NCI-H345 (cell line): ENCODE results near the gene SLC13A4.
"Not testable (repeated sequence)": the region's sequence is repeated elsewhere in the genome, so short reads cannot be mapped to it uniquely, and the experiment has no call there.

Experiments used
- DNase-seq: peaks from one replicate; lab custom pipeline; 2025; lab: John Stamatoyannopoulos, UW

Gene SLC13A4

GRCh38 chr7:135728136-135728669, at the start of gene SLC13A4:
SLC13A4 (minus strand) TSS chr7:135728186; CDS start chr7:135727496, 690 bp downstream.
- DNase-seq = no peak

- DNase-seq = not testable (repeated sequence)
These were observed 47.9 kb upstream of the SLC13A4 start for GRCh38 chr7:135775915-135776314.

GRCh38 chr7:135775230-135775629, 47.2 kb upstream of the SLC13A4 start:
- no peak for DNase-seq

GRCh38 chr7:135774284-135774683, 46.3 kb upstream of the SLC13A4 start:
- DNase-seq = peak; percentile 64

GRCh38 chr7:135773464-135773863, 45.5 kb upstream of the SLC13A4 start:
- peak; percentile 91 for DNase-seq

- DNase-seq = no peak
These were observed 44.7 kb upstream of the SLC13A4 start for GRCh38 chr7:135772639-135773222.

- DNase-seq = no peak
These were observed 44.1 kb upstream of the SLC13A4 start for GRCh38 chr7:135771961-135772638.

- no peak for DNase-seq
These were observed 43.1 kb upstream of the SLC13A4 start for GRCh38 chr7:135771051-135771450.

- no peak for DNase-seq
These were observed 42.2 kb upstream of the SLC13A4 start for GRCh38 chr7:135770139-135770710.

- DNase-seq = no peak
These were observed 41.2 kb upstream of the SLC13A4 start for GRCh38 chr7:135769005-135769802.

GRCh38 chr7:135768467-135768866, 40.5 kb upstream of the SLC13A4 start:
- no peak for DNase-seq

GRCh38 chr7:135768064-135768463, 40.1 kb upstream of the SLC13A4 start:
- no peak for DNase-seq

- no peak for DNase-seq
These were observed 35.3 kb upstream of the SLC13A4 start for GRCh38 chr7:135763261-135763660.

GRCh38 chr7:135761751-135762488, 33.9 kb upstream of the SLC13A4 start:
- DNase-seq = no peak

GRCh38 chr7:135759532-135759931, 31.5 kb upstream of the SLC13A4 start:
- no peak for DNase-seq

GRCh38 chr7:135758531-135758932, 30.5 kb upstream of the SLC13A4 start:
- no peak for DNase-seq

- no peak for DNase-seq
These were observed 29.9 kb upstream of the SLC13A4 start for GRCh38 chr7:135757719-135758411.

- no peak for DNase-seq
These were observed 28.2 kb upstream of the SLC13A4 start for GRCh38 chr7:135756191-135756590.

- peak; percentile 74 for DNase-seq
These were observed 27.4 kb upstream of the SLC13A4 start for GRCh38 chr7:135755351-135755753.

GRCh38 chr7:135753616-135754413, 25.8 kb upstream of the SLC13A4 start:
- DNase-seq = no peak
